H1 (cell line): Measurements from ENCODE around the gene TRPC4. TPM values are rescaled to one million over a fixed set of nuclear protein-coding genes. Genes with fewer than 3 reads are reported as not detected.

Experiments
- CTCF ChIA-PET: fragments of 300-600 bp; sonication (Branson Sonifier 250); formaldehyde crosslinking; loops from one replicate; lab custom pipeline; 2021; ENCODE audit not compliant: partially characterized antibody; lab: Charles Lee
- POLR2A ChIA-PET: fragments of 300-600 bp; sonication (Branson Sonifier 250); formaldehyde crosslinking; loops from one replicate; lab custom pipeline; 2021; ENCODE audit warnings: inconsistent platforms; ENCODE audit not compliant: partially characterized antibody; lab: Charles Lee
- DNase-seq, 2 experiments: peaks; one replicate each; pipeline versions ENCODE4 v3.0.0 to v3.0.0-alpha.2; 2010 to 2022; ENCODE audit warnings: low spot score in 2 of 2, low read depth in 1 of 2, mixed read lengths in 1 of 2
- FAIRE-seq: peaks from 2 replicates; lab custom pipeline; 2011; peaks lifted over from hg19 to GRCh38; lab: Jason Lieb, UNC
- H2AFZ ChIP-seq: 2 replicates; pipeline ENCODE4 v1.8.1; 2012; ENCODE audit warnings: low read length, inconsistent platforms
- H2AK5ac ChIP-seq: 2 replicates; pipeline ENCODE4 v1.6.1; 2013; ENCODE audit warnings: low read depth, low read length
- H2BK120ac ChIP-seq: replicated peaks from 2 replicates; pipeline ENCODE3; 2013; ENCODE audit warnings: low read depth, low read length, inconsistent platforms
- H2BK12ac ChIP-seq: 2 replicates; pipeline ENCODE4 v1.6.1; 2013; ENCODE audit warnings: low read depth, low read length
- H2BK15ac ChIP-seq: 2 replicates; pipeline ENCODE4 v1.6.1; 2013; ENCODE audit warnings: low read length
- H2BK20ac ChIP-seq: 2 replicates; pipeline ENCODE4 v1.6.1; 2013; ENCODE audit warnings: low read length
- H2BK5ac ChIP-seq: 2 replicates; pipeline ENCODE4 v1.6.1; 2013; ENCODE audit warnings: low read depth, low read length
- H3K14ac ChIP-seq: 2 replicates; pipeline ENCODE4 v1.6.1; 2013; ENCODE audit warnings: inconsistent platforms; ENCODE audit not compliant: insufficient read length
- H3K18ac ChIP-seq: 2 replicates; pipeline ENCODE4 v1.6.1; 2013; ENCODE audit warnings: low read length; ENCODE audit errors: extremely low read depth
- H3K23ac ChIP-seq: 2 replicates; pipeline ENCODE4 v1.6.1; 2013; ENCODE audit warnings: inconsistent platforms; ENCODE audit not compliant: insufficient read length
- H3K23me2 ChIP-seq: 2 replicates; pipeline ENCODE4 v1.6.1; 2013; ENCODE audit warnings: low read depth, low read length
- H3K27ac ChIP-seq: 2 replicates; pipeline ENCODE4 v1.6.1; 2011; ENCODE audit warnings: low read depth, low read length, inconsistent platforms
- H3K27me3 ChIP-seq, 4 experiments: replicated peaks in 1 of 4; 1 replicate in 1 of 4; 2 replicates in 3 of 4; pipeline versions ENCODE4 v1.6.1 to v1.8.1; 2011 to 2013; ENCODE audit warnings: low read length in 3 of 4, mild to moderate bottlenecking in 3 of 4, inconsistent platforms in 2 of 4, mixed read lengths in 2 of 4, moderate library complexity in 1 of 4; ENCODE audit not compliant: control insufficient read depth in 3 of 4, insufficient read depth in 3 of 4; ENCODE audit errors: extremely low read depth in 1 of 4
- H3K36me3 ChIP-seq, 4 experiments: 2 replicates each; pipeline versions ENCODE4 v1.6.1 to v1.8.1; 2011 to 2013; ENCODE audit warnings: mild to moderate bottlenecking in 4 of 4, low read length in 3 of 4, moderate library complexity in 2 of 4, control low read depth in 1 of 4, inconsistent platforms in 1 of 4; ENCODE audit not compliant: insufficient read depth in 4 of 4, control insufficient read depth in 2 of 4
- H3K4ac ChIP-seq: replicated peaks from 2 replicates; pipeline ENCODE3; 2013; ENCODE audit warnings: low read length, low read depth, mixed read lengths, inconsistent platforms; ENCODE audit not compliant: insufficient read length
- H3K4me1 ChIP-seq, 4 experiments: replicated peaks in 1 of 4; 1 replicate in 1 of 4; 2 replicates in 3 of 4; pipeline versions ENCODE4 v1.6.1 to v1.8.1; 2011 to 2013; ENCODE audit warnings: low read length in 3 of 4, inconsistent platforms in 2 of 4, mixed read lengths in 1 of 4; ENCODE audit not compliant: insufficient read depth in 4 of 4, control insufficient read depth in 3 of 4
- H3K4me2 ChIP-seq, 2 experiments: 2 replicates each; pipeline versions ENCODE4 v1.6.1 to v1.8.1; 2011 to 2013; ENCODE audit warnings: low read depth in 2 of 2, low read length in 2 of 2, control low read depth in 1 of 2, inconsistent platforms in 1 of 2, mild to moderate bottlenecking in 1 of 2; ENCODE audit not compliant: insufficient read depth in 1 of 2
- H3K4me3 ChIP-seq, 4 experiments: fragments of 200-600, 300-600 bp in 1 of 4; sonication (generic), shearing (Covaris generic), sonication (Bioruptor Twin) in 1 of 4; 2 replicates each; pipeline versions ENCODE4 v1.5.1 to v1.8.1; 2011 to 2016; ENCODE audit warnings: low read length in 4 of 4, low read depth in 3 of 4, control low read depth in 2 of 4, inconsistent platforms in 2 of 4, mild to moderate bottlenecking in 2 of 4, mixed read lengths in 1 of 4, moderate library complexity in 1 of 4; ENCODE audit not compliant: insufficient read depth in 2 of 4; ENCODE audit errors: extremely low read depth in 1 of 4
- H3K56ac ChIP-seq: replicated peaks from 2 replicates; pipeline ENCODE3; 2013; ENCODE audit warnings: low read depth, mild to moderate bottlenecking, mixed read lengths, low read length, inconsistent platforms; ENCODE audit not compliant: insufficient read length
- H3K79me1 ChIP-seq: 2 replicates; pipeline ENCODE4 v1.6.1; 2013; ENCODE audit warnings: low read depth, low read length, control low read depth
- H3K79me2 ChIP-seq, 2 experiments: 2 replicates each; pipeline versions ENCODE4 v1.6.1 to v1.8.1; 2012 to 2013; ENCODE audit warnings: low read length in 2 of 2, mild to moderate bottlenecking in 2 of 2, inconsistent platforms in 1 of 2; ENCODE audit not compliant: insufficient read depth in 2 of 2, control insufficient read depth in 1 of 2
- H3K9ac ChIP-seq, 4 experiments: replicated peaks in 1 of 4; 1 replicate in 1 of 4; 2 replicates in 3 of 4; pipeline versions ENCODE4 v1.6.1 to v1.8.1; 2011 to 2013; ENCODE audit warnings: low read depth in 3 of 4, low read length in 3 of 4, control low read depth in 2 of 4, mild to moderate bottlenecking in 2 of 4, moderate library complexity in 2 of 4, inconsistent platforms in 1 of 4; ENCODE audit errors: extremely low read depth in 1 of 4
- H3K9me3 ChIP-seq, 2 experiments: 2 replicates each; pipeline versions ENCODE4 v1.6.1 to v1.8.1; 2012 to 2013; ENCODE audit warnings: mild to moderate bottlenecking in 2 of 2, moderate library complexity in 2 of 2, control low read depth in 1 of 2, inconsistent platforms in 1 of 2, low read depth in 1 of 2, low read length in 1 of 2, mixed read lengths in 1 of 2; ENCODE audit not compliant: insufficient read depth in 2 of 2
- H4K20me1 ChIP-seq, 2 experiments: replicated peaks in 1 of 2; 2 replicates each; pipeline versions ENCODE3 to v1.8.1; 2011 to 2013; ENCODE audit warnings: inconsistent platforms in 2 of 2, low read length in 2 of 2, mild to moderate bottlenecking in 1 of 2; ENCODE audit not compliant: insufficient read depth in 2 of 2, control insufficient read depth in 1 of 2
- H4K5ac ChIP-seq: 2 replicates; pipeline ENCODE4 v1.6.1; 2013; ENCODE audit warnings: low read length, low read depth, mixed read lengths, inconsistent platforms; ENCODE audit not compliant: insufficient read length
- H4K8ac ChIP-seq: 2 replicates; pipeline ENCODE4 v1.8.0; 2013; ENCODE audit warnings: mild to moderate bottlenecking, moderate library complexity, low read length, inconsistent platforms; ENCODE audit not compliant: insufficient read depth; ENCODE audit errors: extremely low read depth
- H4K91ac ChIP-seq: replicated peaks from 2 replicates; pipeline ENCODE3; 2013; ENCODE audit warnings: low read length, mixed read lengths, inconsistent platforms; ENCODE audit not compliant: insufficient read length
- ZNF274 ChIP-seq: IDR thresholded peaks from 2 replicates; pipeline ENCODE4 v1.7.0; 2012; ENCODE audit warnings: low read length, borderline replicate concordance; ENCODE audit errors: extremely low read depth
- WGBS, 2 experiments: shearing (Covaris generic) in 1 of 2; methylation state at CpG; one replicate each; pipeline versions ENCODE4 v1.1.6 to v1.1.7; 2013 to 2015; ENCODE audit warnings: low lambda C conversion rate in 2 of 2, mixed read lengths in 2 of 2, inconsistent platforms in 1 of 2, low coverage in 1 of 2, missing lambda C conversion rate in 1 of 2; ENCODE audit not compliant: insufficient replicate concordance in 2 of 2, insufficient coverage in 1 of 2, insufficient read length in 1 of 2; ENCODE audit errors: extremely low coverage in 1 of 2, missing lambda C conversion rate in 1 of 2; 5-methylcytosine and 5-hydroxymethylcytosine counted together
- polyA plus RNA-seq, 7 experiments: library from polyadenylated mRNA; depleted of rRNA in 3 of 7; stranded (reverse) in 5 of 7; unstranded in 2 of 7; fragments of >200 nt in 5 of 7; fragments of 200-250 nt in 2 of 7; gene quantifications; 1 replicate in 5 of 7; 2 replicates in 1 of 7; 4 replicates in 1 of 7; pipeline versions ENCODE4 v1.2.1 to v1.2.3, GENCODE V29; 2011 to 2013; ENCODE audit warnings: missing spikeins in 2 of 7, mixed read lengths in 2 of 7
- total RNA-seq: library from RNA; stranded (reverse); fragmentation: NEBNext Ultra II Directional; extraction: Animal tissue kit (Norgen Biotek cat#: 25700); gene quantifications from 2 replicates; pipeline ENCODE4 v1.2.1, GENCODE V29; 2021

Gene TRPC4
- total and polyA plus RNA-seq, 2 of the 8 experiments (the other 6 are each of a cell fraction or from before 2014, with no cell fraction given) = 12.3 to 14.7 TPM

- H3K9ac ChIP-seq = no peak overlapping the region
- H3K27me3 ChIP-seq = no peaks in the 10 kb centered on the region
- 94% methylated on average over 2 of the region's 2 CpGs; no CpG with 5 or more reads in 1 of the 2 experiments for WGBS, 2 experiments
- no peak overlapping the region for H2BK5ac ChIP-seq
- no peak overlapping the region for H3K4me2 ChIP-seq
- no peaks in the 10 kb centered on the region for H3K9me3 ChIP-seq
- no peak overlapping the region for H4K5ac ChIP-seq
- no peak overlapping the region for H3K23ac ChIP-seq
- no peaks in the 10 kb centered on the region for H3K79me1 ChIP-seq
- H3K14ac ChIP-seq = no peak overlapping the region
- H2BK15ac ChIP-seq = no peak overlapping the region
- H3K4me1 ChIP-seq = no peaks in the 10 kb centered on the region
- no peak overlapping the region for H2BK12ac ChIP-seq
- no peaks in the 10 kb centered on the region for H4K20me1 ChIP-seq
- ChIA-PET CTCF (no interaction called here), POLR2A (no interaction called here)
- DNase-seq = no peak
- no peak overlapping the region for H4K91ac ChIP-seq
- H3K79me2 ChIP-seq = no peaks in the 10 kb centered on the region
- no peak overlapping the region for H2BK120ac ChIP-seq
- no peak for TF ChIP-seq ZNF274
- TF ChIP-seq, all 59 proteins: peak for 0
- Histone ChIP-seq H2BK20ac (no peak overlapping the region), H3K23me2 (no peaks in the 10 kb centered on the region; the same call in 1 of the 2 replicates), H4K8ac (no peak overlapping the region), H3K36me3 (no peaks in the 10 kb centered on the region), H3K4me3 (no peak overlapping the region), H3K18ac (no peak overlapping the region), H3K4ac (no peak overlapping the region), H3K27ac (no peak overlapping the region), H2AK5ac (no peak overlapping the region), H3K56ac (no peak overlapping the region), H2AFZ (no peak overlapping the region)
- no peak for FAIRE-seq
Measured at GRCh38 chr13:37707739-37708500, 161.7 kb downstream of the TRPC4 start.
